WTC11 (cell line): ENCODE data around the gene OSBPL10. TPM values are rescaled to one million over a fixed set of nuclear protein-coding genes. Genes with fewer than 3 reads are reported as not detected.
A peak's percentile ranks its signal among the peaks of the same experiment; 100 is the strongest.

Experiments used
- ATAC-seq: fragments of 200-7000 bp; cut with Tn5 transposase; 2 replicates; pipeline ENCODE4 v1.10.0; 2021; ENCODE audit warnings: mild to moderate bottlenecking, moderate library complexity
- CTCF ChIA-PET: fragments of 300-600 bp; sonication (Branson Sonifier 250); formaldehyde crosslinking; loops from one replicate; lab custom pipeline; 2021; ENCODE audit warnings: antibody characterized with exemption; lab: Charles Lee
- POLR2A ChIA-PET: fragments of 350-600 bp; sonication (Branson Sonifier 250); formaldehyde crosslinking; loops from one replicate; lab custom pipeline; 2021; ENCODE audit warnings: antibody characterized with exemption; lab: Charles Lee
- DNase-seq: peaks from one replicate; pipeline ENCODE4 v3.0.0; 2021; ENCODE audit warnings: low spot score
- H3K27ac Mint-ChIP-seq: 2 replicates; pipeline ENCODE4 v1.8.0; 2021; ENCODE audit warnings: mixed read lengths
- H3K27me3 Mint-ChIP-seq: 2 replicates; pipeline ENCODE4 v1.8.0; 2021; ENCODE audit warnings: low read depth, mild to moderate bottlenecking, moderate library complexity, mixed read lengths
- H3K36me3 Mint-ChIP-seq: 2 replicates; pipeline ENCODE4 v1.8.0; 2021; ENCODE audit warnings: mixed read lengths
- H3K4me1 Mint-ChIP-seq: 2 replicates; pipeline ENCODE4 v1.8.0; 2022; ENCODE audit warnings: mixed read lengths
- H3K4me3 Mint-ChIP-seq: 2 replicates; pipeline ENCODE4 v1.8.0; 2021; ENCODE audit warnings: mild to moderate bottlenecking, moderate library complexity, mixed read lengths
- H3K9me3 Mint-ChIP-seq: 2 replicates; pipeline ENCODE4 v1.8.0; 2021; ENCODE audit warnings: mixed read lengths
- ATF1 ChIP-seq: sonication (generic); formaldehyde crosslinking; IDR thresholded peaks from 2 replicates; pipeline ENCODE4 v1.8.1; 2023; ENCODE audit warnings: mild to moderate bottlenecking, moderate library complexity, missing genetic modification reagents
- CDX4 ChIP-seq: fragments of 250-450 bp; sonication (Bioruptor Pico); IDR thresholded peaks from 2 replicates; pipeline ENCODE4 v1.9.0; 2021; ENCODE audit warnings: moderate library complexity, mild to moderate bottlenecking, inconsistent platforms, borderline replicate concordance
- CREB1 ChIP-seq: sonication (generic); formaldehyde crosslinking; IDR thresholded peaks from 2 replicates; pipeline ENCODE4 v1.8.0; 2023; ENCODE audit warnings: mild to moderate bottlenecking, missing genetic modification reagents
- ESRRA ChIP-seq: sonication (generic); formaldehyde crosslinking; IDR thresholded peaks from 2 replicates; pipeline ENCODE4 v1.8.1; 2022; ENCODE audit warnings: mild to moderate bottlenecking, missing genetic modification reagents, borderline replicate concordance
- FOXK1 ChIP-seq: sonication (generic); formaldehyde crosslinking; IDR thresholded peaks from 2 replicates; pipeline ENCODE4 v1.8.0; 2022; ENCODE audit warnings: mild to moderate bottlenecking, moderate library complexity, missing genetic modification reagents
- HMGA2 ChIP-seq: fragments of 250-450 bp; sonication (Bioruptor Pico); IDR thresholded peaks from 2 replicates; pipeline ENCODE4 v1.4.0; 2021; ENCODE audit warnings: mild to moderate bottlenecking, moderate library complexity
- HMGXB4 ChIP-seq: sonication (generic); formaldehyde crosslinking; IDR thresholded peaks from 2 replicates; pipeline ENCODE4 v1.8.1; 2023; ENCODE audit warnings: mild to moderate bottlenecking, moderate library complexity, missing genetic modification reagents
- NFATC4 ChIP-seq: fragments of 250-450 bp; sonication (Bioruptor Pico); IDR thresholded peaks from 2 replicates; pipeline ENCODE4 v1.9.0; 2021; ENCODE audit warnings: mild to moderate bottlenecking
- NFE2L1 ChIP-seq: sonication (generic); formaldehyde crosslinking; IDR thresholded peaks from 2 replicates; pipeline ENCODE4 v1.8.1; 2023; ENCODE audit warnings: missing genetic modification reagents
- NR2C2 ChIP-seq: sonication (generic); formaldehyde crosslinking; IDR thresholded peaks from 2 replicates; pipeline ENCODE4 v1.8.0; 2022; ENCODE audit warnings: mild to moderate bottlenecking, missing genetic modification reagents
- NR3C1 ChIP-seq: sonication (generic); formaldehyde crosslinking; conservative IDR thresholded peaks from 2 replicates; pipeline ENCODE4 v1.8.1; 2023; ENCODE audit warnings: low read depth, mild to moderate bottlenecking, missing genetic modification reagents
- PREB ChIP-seq: sonication (generic); formaldehyde crosslinking; IDR thresholded peaks from 2 replicates; pipeline ENCODE4 v1.8.1; 2022; ENCODE audit warnings: mild to moderate bottlenecking, missing genetic modification reagents, moderate library complexity, borderline replicate concordance
- TCF7 ChIP-seq: sonication (generic); formaldehyde crosslinking; IDR thresholded peaks from 2 replicates; pipeline ENCODE4 v1.8.0; 2022; ENCODE audit warnings: mild to moderate bottlenecking, low read depth, missing genetic modification reagents, moderate library complexity
- ZNF121 ChIP-seq: sonication (generic); formaldehyde crosslinking; IDR thresholded peaks from 2 replicates; pipeline ENCODE4 v1.8.0; 2023; ENCODE audit warnings: missing genetic modification reagents
- ZNF232 ChIP-seq: sonication (generic); formaldehyde crosslinking; IDR thresholded peaks from 2 replicates; pipeline ENCODE4 v1.8.0; 2022; ENCODE audit warnings: mild to moderate bottlenecking, missing genetic modification reagents
- ZNF425 ChIP-seq: fragments of 250-450 bp; sonication (Bioruptor Pico); conservative IDR thresholded peaks from 2 replicates; pipeline ENCODE4 v1.9.0; 2021; ENCODE audit warnings: mild to moderate bottlenecking
- ZNF532 ChIP-seq: fragments of 250-450 bp; sonication (Bioruptor Pico); IDR thresholded peaks from 2 replicates; pipeline ENCODE4 v1.9.0; 2021; ENCODE audit warnings: mild to moderate bottlenecking, borderline replicate concordance
- total RNA-seq: library from RNA; stranded (reverse); gene quantifications from 3 replicates; pipeline ENCODE4 v1.2.3, GENCODE V29; 2021

Gene OSBPL10
- total RNA-seq, 1 experiment from 2014 or later: 84.1 TPM

- DNase-seq (no peak), ATAC-seq (no peak)
- Mint-ChIP-seq H3K4me3 (no peak overlapping the region), H3K9me3 (no peaks in the 10 kb centered on the region), H3K36me3 (peaks cover 7% of the 10 kb centered on the region; the same call in 1 of the 2 replicates), H3K27ac (peak overlapping the region; percentile 68), H3K27me3 (no peaks in the 10 kb centered on the region), H3K4me1 (peaks cover 13% of the 10 kb centered on the region)
- no peak for TF ChIP-seq ESRRA
- no peak for TF ChIP-seq FOXK1
- TF ChIP-seq CDX4 (CRISPR knock-in tag): no peak
- no peak for TF ChIP-seq NR3C1 (CRISPR knock-in tag)
- ChIA-PET POLR2A (no interaction called here), CTCF (interaction anchor here (0.7 to 1.1 kb wide), 2 partner anchors 24 to 237 kb away, joined by 3 read pairs; no protein-coding TSS in a partner anchor)
These were observed 232.7 kb downstream of the OSBPL10 start for GRCh38 chr3:31748281-31748932.

- TF ChIP-seq ZNF121 (peak; percentile 54; the same call in 1 of the 2 replicates), NR2C2 (CRISPR knock-in tag) (no peak)
- no peaks in the 10 kb centered on the region for H3K9me3 Mint-ChIP-seq
- peak; percentile 60 for ATAC-seq
- ChIA-PET CTCF (interaction anchor here (0.7 kb wide), 1 partner anchor 238 kb away, joined by 3 read pairs; no protein-coding TSS in a partner anchor), POLR2A (no interaction called here)
- peaks cover 10% of the 10 kb centered on the region; the same call in 1 of the 2 replicates for H3K4me1 Mint-ChIP-seq
- no peaks in the 10 kb centered on the region for H3K27me3 Mint-ChIP-seq
- H3K27ac Mint-ChIP-seq: no peak overlapping the region
- peaks cover 7% of the 10 kb centered on the region; the same call in 1 of the 2 replicates for H3K36me3 Mint-ChIP-seq
- no peak for DNase-seq
- no peak overlapping the region for H3K4me3 Mint-ChIP-seq
These were observed 233.3 kb downstream of the OSBPL10 start for GRCh38 chr3:31747785-31748184.

- TF ChIP-seq HMGA2 (CRISPR knock-in tag): no peak
- no peak for TF ChIP-seq ZNF232 (CRISPR knock-in tag)
- TF ChIP-seq HMGXB4 (CRISPR knock-in tag): no peak
- no peak for TF ChIP-seq NFATC4 (CRISPR knock-in tag)
- TF ChIP-seq CREB1 (CRISPR knock-in tag): no peak
- ChIA-PET CTCF (interaction anchor here (1.2 to 1.4 kb wide), 3 partner anchors 12 to 265 kb away, joined by 3 to 6 read pairs (median 4); no protein-coding TSS in a partner anchor), POLR2A (no interaction called here)
- peaks cover 6% of the 10 kb centered on the region; the same call in 1 of the 2 replicates for H3K4me1 Mint-ChIP-seq
- no peaks in the 10 kb centered on the region for H3K27me3 Mint-ChIP-seq
- ATAC-seq: no peak
- H3K36me3 Mint-ChIP-seq: peaks cover 7% of the 10 kb centered on the region; the same call in 1 of the 2 replicates
- H3K27ac Mint-ChIP-seq: peak overlapping the region; percentile 59; the same call in 1 of the 2 replicates
- no peaks in the 10 kb centered on the region for H3K9me3 Mint-ChIP-seq
- no peak overlapping the region for H3K4me3 Mint-ChIP-seq
- DNase-seq: no peak
These were observed 236.1 kb downstream of the OSBPL10 start for GRCh38 chr3:31744913-31745312.

- H3K27ac Mint-ChIP-seq: no peak overlapping the region
- H3K4me3 Mint-ChIP-seq: no peak overlapping the region
- H3K27me3 Mint-ChIP-seq: no peaks in the 10 kb centered on the region
- DNase-seq (no peak), ATAC-seq (no peak)
- H3K9me3 Mint-ChIP-seq: no peaks in the 10 kb centered on the region
- ChIA-PET POLR2A (no interaction called here), CTCF (no interaction called here)
- peaks cover 7% of the 10 kb centered on the region; the same call in 1 of the 2 replicates for H3K36me3 Mint-ChIP-seq
- H3K4me1 Mint-ChIP-seq: peaks cover 7% of the 10 kb centered on the region; the same call in 1 of the 2 replicates
- no peak for TF ChIP-seq ZNF425
- no peak for TF ChIP-seq NFE2L1
- no peak for TF ChIP-seq TCF7
- no peak for TF ChIP-seq ATF1 (CRISPR knock-in tag)
- TF ChIP-seq PREB (CRISPR knock-in tag): no peak
- TF ChIP-seq ZNF532 (CRISPR knock-in tag): no peak
- no peak for TF ChIP-seq FOXK1
These were observed 237.6 kb downstream of the OSBPL10 start for GRCh38 chr3:31743331-31744089.
